Measurements from ENCODE around the gene RHBDL1.

DNA sequence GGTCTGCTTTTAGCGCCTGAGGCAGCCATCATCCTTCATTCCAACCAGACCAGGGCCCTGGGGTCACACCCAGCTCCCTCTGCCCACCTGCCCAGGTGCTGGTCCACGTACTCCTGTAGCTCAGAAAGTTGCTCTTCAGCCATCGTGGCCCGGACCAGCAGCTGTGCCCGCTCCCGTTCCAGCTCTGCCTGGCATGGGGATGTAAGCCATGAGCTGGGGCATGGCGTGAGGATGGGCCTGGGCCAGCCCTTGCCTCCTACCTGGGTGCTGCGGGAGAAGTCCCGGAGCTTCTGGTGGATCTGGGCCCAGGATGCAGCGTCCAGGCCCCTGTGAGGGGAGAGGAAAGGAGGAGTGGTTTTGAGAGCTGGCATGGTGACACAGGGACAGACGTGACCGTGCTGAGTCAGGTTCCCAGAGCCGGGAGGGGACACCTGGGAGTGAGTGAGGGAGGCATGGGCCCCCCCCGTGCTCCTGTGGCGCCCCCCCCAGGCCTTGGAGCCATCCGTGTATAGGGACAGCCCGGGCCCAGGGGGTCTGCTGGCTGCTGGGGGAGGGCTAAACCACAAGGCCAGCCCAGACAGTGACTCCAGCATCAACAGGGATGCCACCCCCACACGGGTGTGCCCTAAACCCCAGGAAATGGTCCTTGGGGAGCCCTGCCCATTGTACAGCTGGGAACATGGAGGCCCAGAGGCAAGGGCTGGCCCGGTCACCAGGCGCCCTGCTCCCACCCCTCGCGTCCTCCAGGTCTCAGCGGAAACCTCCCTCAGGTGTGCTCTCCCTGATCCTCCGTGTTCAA, 47.6 kb downstream of the RHBDL1 start:
- TF ChIP-seq, protein P1, sequence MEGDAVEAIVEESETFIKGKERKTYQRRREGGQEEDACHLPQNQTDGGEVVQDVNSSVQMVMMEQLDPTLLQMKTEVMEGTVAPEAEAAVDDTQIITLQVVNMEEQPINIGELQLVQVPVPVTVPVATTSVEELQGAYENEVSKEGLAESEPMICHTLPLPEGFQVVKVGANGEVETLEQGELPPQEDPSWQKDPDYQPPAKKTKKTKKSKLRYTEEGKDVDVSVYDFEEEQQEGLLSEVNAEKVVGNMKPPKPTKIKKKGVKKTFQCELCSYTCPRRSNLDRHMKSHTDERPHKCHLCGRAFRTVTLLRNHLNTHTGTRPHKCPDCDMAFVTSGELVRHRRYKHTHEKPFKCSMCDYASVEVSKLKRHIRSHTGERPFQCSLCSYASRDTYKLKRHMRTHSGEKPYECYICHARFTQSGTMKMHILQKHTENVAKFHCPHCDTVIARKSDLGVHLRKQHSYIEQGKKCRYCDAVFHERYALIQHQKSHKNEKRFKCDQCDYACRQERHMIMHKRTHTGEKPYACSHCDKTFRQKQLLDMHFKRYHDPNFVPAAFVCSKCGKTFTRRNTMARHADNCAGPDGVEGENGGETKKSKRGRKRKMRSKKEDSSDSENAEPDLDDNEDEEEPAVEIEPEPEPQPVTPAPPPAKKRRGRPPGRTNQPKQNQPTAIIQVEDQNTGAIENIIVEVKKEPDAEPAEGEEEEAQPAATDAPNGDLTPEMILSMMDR (IDR thresholded peaks at IDR 0.05): no peak
- TF ChIP-seq POLR2A (IDR thresholded peaks at IDR 0.05): no peak
